Esophagus squamous epithelium (tissue), 5 donors: ENCODE measurements around the gene VNN1. TPM values are rescaled to one million over a fixed set of nuclear protein-coding genes. Genes with fewer than 3 reads are reported as not detected.
"Not testable (repeated sequence)": the region's sequence is repeated elsewhere in the genome, so short reads cannot be mapped to it uniquely, and the experiment has no call there.

Experiments
- DNase-seq: peaks from one replicate; lab custom pipeline; 2025; lab: John Stamatoyannopoulos, UW
- H3K27ac ChIP-seq, 4 donors: fragments of 200-600 bp; sonication (generic); one replicate each; pipeline ENCODE4 v1.5.1; 2016 to 2019; ENCODE audit warnings: mild to moderate bottlenecking in 1 of 4
- H3K27me3 ChIP-seq, 4 donors: fragments of 200-600 bp; sonication (generic); 1 replicate in 3 of 4; 2 replicates in 1 of 4; pipeline versions ENCODE4 v1.5.1 to v1.6.0; 2017 to 2021; ENCODE audit warnings: antibody characterized with exemption in 1 of 4
- H3K36me3 ChIP-seq, 3 donors: fragments of 200-600 bp; sonication (generic); one replicate each; pipeline ENCODE4 v1.5.1; 2016 to 2019
- H3K4me1 ChIP-seq, 3 donors: fragments of 200-600 bp; sonication (generic); one replicate each; pipeline ENCODE4 v1.5.1; 2017 to 2019
- H3K4me3 ChIP-seq, 4 donors: fragments of 200-600 bp; sonication (generic); 1 replicate in 3 of 4; 2 replicates in 1 of 4; pipeline ENCODE4 v1.5.1; 2016 to 2019; ENCODE audit warnings: mild to moderate bottlenecking in 2 of 4, moderate library complexity in 1 of 4
- H3K9me3 ChIP-seq, 3 donors: fragments of 200-600 bp; sonication (generic); one replicate each; pipeline ENCODE4 v1.5.1; 2016 to 2019
- POLR2A ChIP-seq, 4 donors: fragments of 450-650 bp; IDR thresholded peaks; one replicate each; pipeline ENCODE4 v1.6.1; 2017; ENCODE audit warnings: antibody characterized with exemption in 4 of 4, mild to moderate bottlenecking in 4 of 4, moderate library complexity in 3 of 4
- WGBS, 2 donors: methylation state at CpG; one replicate each; pipeline ENCODE4 v1.1.5; 2018; 5-methylcytosine and 5-hydroxymethylcytosine counted together
- intact Hi-C: fragments of 100-400 bp; cut with DNase I; formaldehyde crosslinking; loops from one replicate; pipeline ENCODE4 v1.15.0; 2022
- total RNA-seq, 4 donors: library from RNA; depleted of rRNA; stranded (reverse); fragments of >200 nt; gene quantifications; one replicate each; pipeline ENCODE4 v1.1.0, GENCODE V29; 2016
- TF ChIP-seq, protein P1 (sequence below), 6 experiments: fragments of 450-650 bp in 4 of 6; fragments of 200-600 bp in 2 of 6; sonication (generic) in 2 of 6; IDR thresholded peaks; one replicate each; pipeline ENCODE4 v1.5.1; 2016 to 2019; ENCODE audit warnings: antibody characterized with exemption in 6 of 6, mild to moderate bottlenecking in 4 of 6, moderate library complexity in 4 of 6
- donor health status: DM: yes; HTN: yes; CAD: no.

The VNN1 gene
- total RNA-seq, 4 donors from 2014 or later, result 1.1 to 5.4 (median 2.1) TPM

DNA sequence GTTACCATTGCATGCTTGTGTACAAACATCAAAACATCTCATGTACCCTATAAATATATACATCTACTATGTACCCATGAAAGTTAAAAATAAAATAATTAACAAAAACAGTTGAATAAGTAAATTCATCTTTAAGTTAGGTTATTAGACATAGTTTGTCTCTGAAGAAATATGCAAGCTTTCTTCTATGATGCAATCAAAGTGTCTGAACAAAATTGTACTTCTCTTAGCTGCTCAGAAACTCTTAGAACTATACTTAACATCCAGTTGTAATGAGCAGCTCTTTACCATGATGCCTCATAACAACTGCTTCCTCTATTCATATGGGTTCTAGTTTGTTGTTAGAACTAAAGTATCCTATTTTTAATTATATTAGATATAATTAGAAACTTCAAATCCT, 5.9 kb downstream of the VNN1 start:
- H3K9me3 ChIP-seq, result peaks cover 0 to 6% (median 0%) of the 10 kb centered on the region in 3 donors
- no peak for DNase-seq
- no peak for TF ChIP-seq POLR2A (IDR thresholded peaks at IDR 0.05)
- TF ChIP-seq, protein P1, sequence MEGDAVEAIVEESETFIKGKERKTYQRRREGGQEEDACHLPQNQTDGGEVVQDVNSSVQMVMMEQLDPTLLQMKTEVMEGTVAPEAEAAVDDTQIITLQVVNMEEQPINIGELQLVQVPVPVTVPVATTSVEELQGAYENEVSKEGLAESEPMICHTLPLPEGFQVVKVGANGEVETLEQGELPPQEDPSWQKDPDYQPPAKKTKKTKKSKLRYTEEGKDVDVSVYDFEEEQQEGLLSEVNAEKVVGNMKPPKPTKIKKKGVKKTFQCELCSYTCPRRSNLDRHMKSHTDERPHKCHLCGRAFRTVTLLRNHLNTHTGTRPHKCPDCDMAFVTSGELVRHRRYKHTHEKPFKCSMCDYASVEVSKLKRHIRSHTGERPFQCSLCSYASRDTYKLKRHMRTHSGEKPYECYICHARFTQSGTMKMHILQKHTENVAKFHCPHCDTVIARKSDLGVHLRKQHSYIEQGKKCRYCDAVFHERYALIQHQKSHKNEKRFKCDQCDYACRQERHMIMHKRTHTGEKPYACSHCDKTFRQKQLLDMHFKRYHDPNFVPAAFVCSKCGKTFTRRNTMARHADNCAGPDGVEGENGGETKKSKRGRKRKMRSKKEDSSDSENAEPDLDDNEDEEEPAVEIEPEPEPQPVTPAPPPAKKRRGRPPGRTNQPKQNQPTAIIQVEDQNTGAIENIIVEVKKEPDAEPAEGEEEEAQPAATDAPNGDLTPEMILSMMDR (IDR thresholded peaks at IDR 0.05), result no peak
- H3K4me3 ChIP-seq, result no peak overlapping the region
- H3K27ac ChIP-seq, result no peak overlapping the region
- intact Hi-C loops, result no loop called here
- H3K27me3 ChIP-seq, result no peaks in the 10 kb centered on the region
- H3K4me1 ChIP-seq, result no peaks in the 10 kb centered on the region
- H3K36me3 ChIP-seq, result no peaks in the 10 kb centered on the region

DNA sequence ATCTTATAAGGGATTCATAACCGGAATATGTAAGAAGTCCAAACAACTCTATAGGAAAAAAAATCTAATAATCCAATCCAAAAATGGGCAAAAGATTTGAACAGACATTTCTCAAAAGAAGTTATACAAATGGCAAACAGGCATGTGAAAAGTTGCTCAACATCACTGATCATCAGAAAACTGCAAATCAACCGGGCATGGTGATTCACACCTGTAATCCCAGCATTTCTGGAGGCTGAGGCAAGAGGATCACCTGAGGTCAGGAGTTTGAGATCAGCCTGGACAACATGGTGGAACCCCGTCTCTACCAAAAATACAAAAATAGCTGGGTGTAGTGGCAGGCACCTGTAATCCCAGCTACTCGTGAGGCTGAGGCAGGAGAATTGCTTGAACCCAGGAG, 7.1 kb downstream of the VNN1 start:
- H3K4me3 ChIP-seq, H3K9me3 ChIP-seq, H3K27me3 ChIP-seq, H3K36me3 ChIP-seq, DNase-seq, H3K4me1 ChIP-seq, H3K27ac ChIP-seq, intact Hi-C loops: not testable (repeated sequence)
- 69 to 70% methylated on average over 4 of the region's 4 CpGs for WGBS, 2 donors

DNA sequence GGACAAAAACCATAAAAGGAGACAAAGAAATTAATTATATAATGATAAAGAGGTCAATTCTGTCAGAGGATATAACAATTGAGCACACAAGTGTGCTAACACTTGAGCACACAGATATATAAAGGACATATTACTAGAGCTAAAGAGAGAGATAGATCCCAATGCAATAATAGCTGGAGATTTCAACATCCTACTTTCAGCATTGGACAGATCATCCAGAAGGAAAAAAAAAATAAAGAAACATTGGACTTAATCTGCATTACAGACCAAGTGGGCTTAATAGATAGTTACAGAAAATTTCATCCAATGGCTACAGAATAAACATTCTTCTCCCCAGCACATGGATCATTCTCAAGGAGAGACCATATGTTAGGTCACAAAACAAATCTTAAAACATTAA, 9.9 kb downstream of the VNN1 start:
- no peak for DNase-seq
- no peaks in the 10 kb centered on the region for H3K36me3 ChIP-seq
- peaks cover 0 to 6% (median 0%) of the 10 kb centered on the region in 3 donors for H3K9me3 ChIP-seq
- H3K4me1 ChIP-seq, result no peaks in the 10 kb centered on the region
- no peak overlapping the region for H3K4me3 ChIP-seq
- H3K27ac ChIP-seq, result no peak overlapping the region
- intact Hi-C loops, result no loop called here
- TF ChIP-seq POLR2A (IDR thresholded peaks at IDR 0.05), result no peak
- TF ChIP-seq, protein P1 (IDR thresholded peaks at IDR 0.05), result no peak
- H3K27me3 ChIP-seq, result no peaks in the 10 kb centered on the region

DNA sequence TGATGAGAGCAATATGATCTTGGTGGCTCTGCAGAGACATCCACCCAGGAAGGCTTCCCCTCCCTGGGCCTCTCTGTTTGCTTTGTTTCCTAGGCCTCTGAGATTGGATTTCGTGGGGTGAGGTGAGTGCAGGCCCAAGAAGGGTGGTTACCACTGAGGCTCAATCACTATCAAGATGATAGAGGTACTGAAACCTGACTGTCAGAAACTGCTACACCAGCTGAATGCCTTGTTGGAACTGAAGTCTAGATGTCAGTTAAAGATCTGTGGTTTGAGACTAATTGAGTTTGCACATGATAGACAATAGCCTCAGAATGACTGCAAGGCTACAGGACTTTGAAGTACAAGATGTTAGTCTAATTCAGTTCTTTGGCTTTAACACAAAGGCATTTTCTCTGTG, 15.2 kb downstream of the VNN1 start:
- TF ChIP-seq POLR2A (IDR thresholded peaks at IDR 0.05), result no peak
- TF ChIP-seq, protein P1 (IDR thresholded peaks at IDR 0.05), result no peak
- no peaks in the 10 kb centered on the region for H3K4me1 ChIP-seq
- 8 to 38% methylated on average over 1 of the region's 1 CpG for WGBS, 2 donors
- peaks cover 0 to 11% (median 0%) of the 10 kb centered on the region in 3 donors for H3K9me3 ChIP-seq
- DNase-seq, result no peak
- H3K4me3 ChIP-seq, result no peak overlapping the region
- H3K36me3 ChIP-seq, result no peaks in the 10 kb centered on the region
- intact Hi-C loops, result no loop called here
- H3K27ac ChIP-seq, result no peak overlapping the region
- no peaks in the 10 kb centered on the region for H3K27me3 ChIP-seq

DNA sequence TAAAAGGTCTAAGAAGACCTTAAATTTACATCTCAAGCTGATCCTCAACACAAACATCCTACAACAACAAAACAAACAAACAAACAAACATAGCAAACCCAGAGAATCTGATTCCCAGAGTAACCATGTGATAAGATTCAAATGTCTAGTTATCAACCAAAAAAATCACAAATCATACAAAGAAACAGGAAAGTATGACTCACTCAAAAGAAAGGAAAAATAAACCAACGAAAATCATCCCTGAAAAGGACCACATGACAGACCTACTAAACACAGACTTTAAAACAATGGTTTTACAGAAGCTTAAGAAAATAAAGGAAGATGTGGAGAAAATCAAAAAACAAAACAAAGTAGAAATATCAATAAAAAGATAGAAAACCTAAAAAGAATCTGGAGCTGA, 18.1 kb downstream of the VNN1 start:
- 0 to 8% methylated on average over 1 of the region's 1 CpG for WGBS, 2 donors
- no peak overlapping the region for H3K4me3 ChIP-seq
- intact Hi-C loops, result no loop called here
- no peaks in the 10 kb centered on the region for H3K4me1 ChIP-seq
- TF ChIP-seq POLR2A (IDR thresholded peaks at IDR 0.05), result no peak
- TF ChIP-seq, protein P1 (IDR thresholded peaks at IDR 0.05), result no peak
- no peaks in the 10 kb centered on the region for H3K27me3 ChIP-seq
- no peaks in the 10 kb centered on the region for H3K36me3 ChIP-seq
- no peak overlapping the region for H3K27ac ChIP-seq
- DNase-seq, result no peak
- peaks cover 0 to 11% (median 0%) of the 10 kb centered on the region in 3 donors for H3K9me3 ChIP-seq

DNA sequence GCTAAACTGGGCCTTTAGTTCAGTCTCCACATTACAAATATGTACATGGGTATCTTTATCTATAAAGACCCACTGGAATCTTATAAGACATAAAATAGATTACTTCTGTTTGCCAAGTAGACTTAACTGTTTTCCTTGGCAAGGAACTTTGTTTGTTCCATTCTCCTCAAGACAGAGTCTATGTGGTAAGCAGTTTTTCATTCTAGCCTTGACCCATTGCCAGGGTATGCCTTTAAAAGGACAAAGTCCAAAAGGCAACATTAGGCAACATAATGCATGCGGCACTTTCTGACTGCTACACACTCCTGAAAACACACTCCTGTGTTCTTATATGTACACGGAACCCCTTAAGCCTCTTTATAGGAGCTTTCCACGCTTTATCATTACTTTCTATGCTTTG, 20.4 kb downstream of the VNN1 start:
- Histone ChIP-seq H3K4me1 (no peaks in the 10 kb centered on the region), H3K36me3 (no peaks in the 10 kb centered on the region), H3K4me3 (no peak overlapping the region), H3K9me3 (peaks cover 0 to 11% (median 0%) of the 10 kb centered on the region in 3 donors), H3K27me3 (no peaks in the 10 kb centered on the region), H3K27ac (no peak overlapping the region)
- intact Hi-C loops, result no loop called here
- DNase-seq, result no peak
- 50 to 62% methylated on average over 3 of the region's 3 CpGs for WGBS, 2 donors
- TF ChIP-seq, protein P1 (IDR thresholded peaks at IDR 0.05), result no peak
- no peak for TF ChIP-seq POLR2A (IDR thresholded peaks at IDR 0.05)
